H1 (cell line): ENCODE data around the gene IGFBP6. TPM values are rescaled to one million over a fixed set of nuclear protein-coding genes. Genes with fewer than 3 reads are reported as not detected.
A peak's percentile ranks its signal among the peaks of the same experiment; 100 is the strongest.

Source experiments
- CTCF ChIA-PET: fragments of 300-600 bp; sonication (Branson Sonifier 250); formaldehyde crosslinking; loops from one replicate; lab custom pipeline; 2021; ENCODE audit not compliant: partially characterized antibody; lab: Charles Lee
- POLR2A ChIA-PET: fragments of 300-600 bp; sonication (Branson Sonifier 250); formaldehyde crosslinking; loops from one replicate; lab custom pipeline; 2021; ENCODE audit warnings: inconsistent platforms; ENCODE audit not compliant: partially characterized antibody; lab: Charles Lee
- DNase-seq, 2 experiments: peaks; one replicate each; pipeline versions ENCODE4 v3.0.0 to v3.0.0-alpha.2; 2010 to 2022; ENCODE audit warnings: low spot score in 2 of 2, low read depth in 1 of 2, mixed read lengths in 1 of 2
- FAIRE-seq: peaks from 2 replicates; lab custom pipeline; 2011; peaks lifted over from hg19 to GRCh38; lab: Jason Lieb, UNC
- H2AFZ ChIP-seq: 2 replicates; pipeline ENCODE4 v1.8.1; 2012; ENCODE audit warnings: low read length, inconsistent platforms
- H2AK5ac ChIP-seq: 2 replicates; pipeline ENCODE4 v1.6.1; 2013; ENCODE audit warnings: low read depth, low read length
- H2BK120ac ChIP-seq: replicated peaks from 2 replicates; pipeline ENCODE3; 2013; ENCODE audit warnings: low read depth, low read length, inconsistent platforms
- H2BK12ac ChIP-seq: 2 replicates; pipeline ENCODE4 v1.6.1; 2013; ENCODE audit warnings: low read depth, low read length
- H2BK15ac ChIP-seq: 2 replicates; pipeline ENCODE4 v1.6.1; 2013; ENCODE audit warnings: low read length
- H2BK20ac ChIP-seq: 2 replicates; pipeline ENCODE4 v1.6.1; 2013; ENCODE audit warnings: low read length
- H2BK5ac ChIP-seq: 2 replicates; pipeline ENCODE4 v1.6.1; 2013; ENCODE audit warnings: low read depth, low read length
- H3K14ac ChIP-seq: 2 replicates; pipeline ENCODE4 v1.6.1; 2013; ENCODE audit warnings: inconsistent platforms; ENCODE audit not compliant: insufficient read length
- H3K18ac ChIP-seq: 2 replicates; pipeline ENCODE4 v1.6.1; 2013; ENCODE audit warnings: low read length; ENCODE audit errors: extremely low read depth
- H3K23ac ChIP-seq: 2 replicates; pipeline ENCODE4 v1.6.1; 2013; ENCODE audit warnings: inconsistent platforms; ENCODE audit not compliant: insufficient read length
- H3K23me2 ChIP-seq: 2 replicates; pipeline ENCODE4 v1.6.1; 2013; ENCODE audit warnings: low read depth, low read length
- H3K27ac ChIP-seq: 2 replicates; pipeline ENCODE4 v1.6.1; 2011; ENCODE audit warnings: low read depth, low read length, inconsistent platforms
- H3K27me3 ChIP-seq, 4 experiments: replicated peaks in 1 of 4; 1 replicate in 1 of 4; 2 replicates in 3 of 4; pipeline versions ENCODE4 v1.6.1 to v1.8.1; 2011 to 2013; ENCODE audit warnings: low read length in 3 of 4, mild to moderate bottlenecking in 3 of 4, inconsistent platforms in 2 of 4, mixed read lengths in 2 of 4, moderate library complexity in 1 of 4; ENCODE audit not compliant: control insufficient read depth in 3 of 4, insufficient read depth in 3 of 4; ENCODE audit errors: extremely low read depth in 1 of 4
- H3K36me3 ChIP-seq, 4 experiments: 2 replicates each; pipeline versions ENCODE4 v1.6.1 to v1.8.1; 2011 to 2013; ENCODE audit warnings: mild to moderate bottlenecking in 4 of 4, low read length in 3 of 4, moderate library complexity in 2 of 4, control low read depth in 1 of 4, inconsistent platforms in 1 of 4; ENCODE audit not compliant: insufficient read depth in 4 of 4, control insufficient read depth in 2 of 4
- H3K4ac ChIP-seq: replicated peaks from 2 replicates; pipeline ENCODE3; 2013; ENCODE audit warnings: low read length, low read depth, mixed read lengths, inconsistent platforms; ENCODE audit not compliant: insufficient read length
- H3K4me1 ChIP-seq, 4 experiments: replicated peaks in 1 of 4; 1 replicate in 1 of 4; 2 replicates in 3 of 4; pipeline versions ENCODE4 v1.6.1 to v1.8.1; 2011 to 2013; ENCODE audit warnings: low read length in 3 of 4, inconsistent platforms in 2 of 4, mixed read lengths in 1 of 4; ENCODE audit not compliant: insufficient read depth in 4 of 4, control insufficient read depth in 3 of 4
- H3K4me2 ChIP-seq, 2 experiments: 2 replicates each; pipeline versions ENCODE4 v1.6.1 to v1.8.1; 2011 to 2013; ENCODE audit warnings: low read depth in 2 of 2, low read length in 2 of 2, control low read depth in 1 of 2, inconsistent platforms in 1 of 2, mild to moderate bottlenecking in 1 of 2; ENCODE audit not compliant: insufficient read depth in 1 of 2
- H3K4me3 ChIP-seq, 4 experiments: fragments of 200-600, 300-600 bp in 1 of 4; sonication (generic), shearing (Covaris generic), sonication (Bioruptor Twin) in 1 of 4; 2 replicates each; pipeline versions ENCODE4 v1.5.1 to v1.8.1; 2011 to 2016; ENCODE audit warnings: low read length in 4 of 4, low read depth in 3 of 4, control low read depth in 2 of 4, inconsistent platforms in 2 of 4, mild to moderate bottlenecking in 2 of 4, mixed read lengths in 1 of 4, moderate library complexity in 1 of 4; ENCODE audit not compliant: insufficient read depth in 2 of 4; ENCODE audit errors: extremely low read depth in 1 of 4
- H3K56ac ChIP-seq: replicated peaks from 2 replicates; pipeline ENCODE3; 2013; ENCODE audit warnings: low read depth, mild to moderate bottlenecking, mixed read lengths, low read length, inconsistent platforms; ENCODE audit not compliant: insufficient read length
- H3K79me1 ChIP-seq: 2 replicates; pipeline ENCODE4 v1.6.1; 2013; ENCODE audit warnings: low read depth, low read length, control low read depth
- H3K79me2 ChIP-seq, 2 experiments: 2 replicates each; pipeline versions ENCODE4 v1.6.1 to v1.8.1; 2012 to 2013; ENCODE audit warnings: low read length in 2 of 2, mild to moderate bottlenecking in 2 of 2, inconsistent platforms in 1 of 2; ENCODE audit not compliant: insufficient read depth in 2 of 2, control insufficient read depth in 1 of 2
- H3K9ac ChIP-seq, 4 experiments: replicated peaks in 1 of 4; 1 replicate in 1 of 4; 2 replicates in 3 of 4; pipeline versions ENCODE4 v1.6.1 to v1.8.1; 2011 to 2013; ENCODE audit warnings: low read depth in 3 of 4, low read length in 3 of 4, control low read depth in 2 of 4, mild to moderate bottlenecking in 2 of 4, moderate library complexity in 2 of 4, inconsistent platforms in 1 of 4; ENCODE audit errors: extremely low read depth in 1 of 4
- H3K9me3 ChIP-seq, 2 experiments: 2 replicates each; pipeline versions ENCODE4 v1.6.1 to v1.8.1; 2012 to 2013; ENCODE audit warnings: mild to moderate bottlenecking in 2 of 2, moderate library complexity in 2 of 2, control low read depth in 1 of 2, inconsistent platforms in 1 of 2, low read depth in 1 of 2, low read length in 1 of 2, mixed read lengths in 1 of 2; ENCODE audit not compliant: insufficient read depth in 2 of 2
- H4K20me1 ChIP-seq, 2 experiments: replicated peaks in 1 of 2; 2 replicates each; pipeline versions ENCODE3 to v1.8.1; 2011 to 2013; ENCODE audit warnings: inconsistent platforms in 2 of 2, low read length in 2 of 2, mild to moderate bottlenecking in 1 of 2; ENCODE audit not compliant: insufficient read depth in 2 of 2, control insufficient read depth in 1 of 2
- H4K5ac ChIP-seq: 2 replicates; pipeline ENCODE4 v1.6.1; 2013; ENCODE audit warnings: low read length, low read depth, mixed read lengths, inconsistent platforms; ENCODE audit not compliant: insufficient read length
- H4K8ac ChIP-seq: 2 replicates; pipeline ENCODE4 v1.8.0; 2013; ENCODE audit warnings: mild to moderate bottlenecking, moderate library complexity, low read length, inconsistent platforms; ENCODE audit not compliant: insufficient read depth; ENCODE audit errors: extremely low read depth
- H4K91ac ChIP-seq: replicated peaks from 2 replicates; pipeline ENCODE3; 2013; ENCODE audit warnings: low read length, mixed read lengths, inconsistent platforms; ENCODE audit not compliant: insufficient read length
- BACH1 ChIP-seq: IDR thresholded peaks from 2 replicates; pipeline ENCODE4 v1.6.1; 2012; ENCODE audit warnings: low read length, improper control_type of control experiment
- CEBPB ChIP-seq: IDR thresholded peaks from 2 replicates; pipeline ENCODE4 v1.6.1; 2012; ENCODE audit warnings: low read depth, low read length
- CHD2 ChIP-seq: IDR thresholded peaks from 2 replicates; pipeline ENCODE4 v1.6.1; 2012; ENCODE audit warnings: low read length, improper control_type of control experiment
- FOSL1 ChIP-seq: IDR thresholded peaks from 2 replicates; pipeline ENCODE4 v1.6.1; 2011; ENCODE audit warnings: mild to moderate bottlenecking, low read depth, low read length, moderate library complexity; ENCODE audit not compliant: insufficient read depth
- HDAC6 ChIP-seq: IDR thresholded peaks from one replicate; pipeline ENCODE4 v1.7.1; 2012; ENCODE audit warnings: low read depth, mild to moderate bottlenecking, inconsistent platforms, low read length, moderate library complexity
- KDM1A ChIP-seq: fragments of 200-600, 300-600 bp; sonication (generic); IDR thresholded peaks from 2 replicates; pipeline ENCODE4 v1.7.1; 2016; ENCODE audit warnings: mild to moderate bottlenecking, low read length, borderline replicate concordance
- KDM4A ChIP-seq: IDR thresholded peaks from one replicate; pipeline ENCODE4 v1.7.1; 2012; ENCODE audit warnings: low read depth, mild to moderate bottlenecking, moderate library complexity, low read length, inconsistent platforms; ENCODE audit not compliant: severe bottlenecking
- PHF8 ChIP-seq: fragments of 200-600 bp; sonication (generic); conservative IDR thresholded peaks from 2 replicates; pipeline ENCODE4 v1.7.1; 2012; ENCODE audit warnings: low read depth, mild to moderate bottlenecking, inconsistent platforms, low read length, moderate library complexity
- SIRT6 ChIP-seq: IDR thresholded peaks from one replicate; pipeline ENCODE4 v1.7.1; 2012; ENCODE audit warnings: low read length, inconsistent platforms
- SP1 ChIP-seq: IDR thresholded peaks from 2 replicates; pipeline ENCODE4 v1.6.1; 2011; ENCODE audit warnings: low read depth, low read length
- SP4 ChIP-seq: IDR thresholded peaks from 2 replicates; pipeline ENCODE4 v1.6.1; 2012; ENCODE audit warnings: low read length, inconsistent platforms
- TAF1 ChIP-seq: IDR thresholded peaks from 2 replicates; pipeline ENCODE4 v1.6.1; 2011; ENCODE audit warnings: mild to moderate bottlenecking, low read depth, low read length
- WGBS, 2 experiments: shearing (Covaris generic) in 1 of 2; methylation state at CpG; one replicate each; pipeline versions ENCODE4 v1.1.6 to v1.1.7; 2013 to 2015; ENCODE audit warnings: low lambda C conversion rate in 2 of 2, mixed read lengths in 2 of 2, inconsistent platforms in 1 of 2, low coverage in 1 of 2, missing lambda C conversion rate in 1 of 2; ENCODE audit not compliant: insufficient replicate concordance in 2 of 2, insufficient coverage in 1 of 2, insufficient read length in 1 of 2; ENCODE audit errors: extremely low coverage in 1 of 2, missing lambda C conversion rate in 1 of 2; 5-methylcytosine and 5-hydroxymethylcytosine counted together
- polyA plus RNA-seq, 7 experiments: library from polyadenylated mRNA; depleted of rRNA in 3 of 7; stranded (reverse) in 5 of 7; unstranded in 2 of 7; fragments of >200 nt in 5 of 7; fragments of 200-250 nt in 2 of 7; gene quantifications; 1 replicate in 5 of 7; 2 replicates in 1 of 7; 4 replicates in 1 of 7; pipeline versions ENCODE4 v1.2.1 to v1.2.3, GENCODE V29; 2011 to 2013; ENCODE audit warnings: missing spikeins in 2 of 7, mixed read lengths in 2 of 7
- total RNA-seq: library from RNA; stranded (reverse); fragmentation: NEBNext Ultra II Directional; extraction: Animal tissue kit (Norgen Biotek cat#: 25700); gene quantifications from 2 replicates; pipeline ENCODE4 v1.2.1, GENCODE V29; 2021

The IGFBP6 gene
- total and polyA plus RNA-seq, 2 of the 8 experiments (the other 6 are each of a cell fraction or from before 2014, with no cell fraction given): 13.7 to 14.7 TPM

DNA sequence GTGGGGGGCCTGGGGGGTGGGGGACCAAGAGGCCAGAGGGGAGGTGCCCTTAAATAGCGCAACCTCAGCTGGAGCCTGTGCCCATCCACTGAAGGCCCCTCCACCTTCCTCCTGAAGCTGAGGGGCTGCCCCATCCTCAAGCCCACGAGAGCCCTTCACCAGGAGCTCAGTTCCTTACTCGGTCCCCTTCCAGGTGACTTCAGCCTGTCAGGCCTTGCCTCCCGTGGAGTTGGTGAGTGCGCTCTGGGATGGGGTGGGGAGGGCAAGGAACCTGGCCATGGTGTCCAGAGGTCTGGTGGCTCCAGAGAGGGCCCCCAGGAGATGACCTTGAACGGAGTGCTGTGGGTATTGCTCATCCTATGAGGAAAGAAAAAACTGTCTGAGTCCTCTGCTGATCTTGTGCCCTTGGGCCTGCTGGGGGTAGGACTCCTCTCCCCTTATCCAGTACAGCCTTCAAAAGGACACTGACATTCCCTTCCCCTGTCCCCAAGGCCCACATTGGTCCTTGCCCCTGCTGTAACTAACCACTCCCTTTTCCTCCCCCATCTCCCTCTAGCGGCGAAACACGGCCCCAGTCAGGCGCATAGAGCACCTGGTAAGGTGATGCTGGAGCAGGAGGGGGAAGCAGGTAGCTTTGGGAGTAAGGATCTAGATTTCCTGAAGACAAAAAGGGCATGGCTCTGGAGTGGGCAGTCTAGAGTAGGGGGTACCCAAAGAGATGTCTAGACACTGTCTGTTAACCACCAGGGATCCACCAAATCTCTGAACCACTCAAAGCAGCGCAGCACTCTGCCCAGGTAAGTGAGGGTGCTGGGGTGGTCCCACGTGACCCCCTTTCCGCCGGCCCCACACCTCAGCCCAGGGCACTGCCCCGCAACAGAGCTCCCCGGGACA, 44.0 kb upstream of the IGFBP6 start:
- Histone ChIP-seq H3K36me3 (peaks cover 0 to 5% (median 0%) of the 10 kb centered on the region in 4 experiments; a peak in 1 of 8 replicates), H2AFZ (no peak overlapping the region)
- TF ChIP-seq SIRT6 (no peak), SP4 (no peak), HDAC6 (no peak), BACH1 (no peak), CHD2 (no peak), TAF1 (no peak), FOSL1 (no peak), SP1 (no peak), KDM4A (no peak), PHF8 (no peak), KDM1A (no peak), CEBPB (no peak)

More for the DNA sequence above, 44.0 kb upstream of the IGFBP6 start:
- no peak overlapping the region for H4K91ac ChIP-seq
- H2BK120ac ChIP-seq: no peak overlapping the region
- peaks cover 0 to 11% (median 3%) of the 10 kb centered on the region in 4 experiments; a peak in 4 of 7 replicates for H3K27me3 ChIP-seq
- peak in 1 of 2 experiments; percentile 91 for DNase-seq
- 0 out of 2 replicates have a peak overlapping the region, but pooled peaks have one; percentile 67 for H2BK15ac ChIP-seq
- H3K18ac ChIP-seq: no peak overlapping the region
- H3K9ac ChIP-seq: peak overlapping the region in 2 of 4 experiments; percentile 65 to 70; a peak in 2 of 7 replicates
- peaks cover 15% of the 10 kb centered on the region for H3K23me2 ChIP-seq
- H3K79me2 ChIP-seq: no peaks in the 10 kb centered on the region
- H3K56ac ChIP-seq: no peak overlapping the region
- peak overlapping the region; percentile 20; the same call in 1 of the 2 replicates for H2BK12ac ChIP-seq
- POLR2A ChIA-PET: interaction anchor here (0.8 to 35.6 kb wide), 13 partner anchors 10 to 166 kb away, joined by 3 to 711 read pairs (median 3); partner anchors contain the start of genes EIF4B, IGFBP6, KRT8 and ZNF740
- no peak overlapping the region for H2BK20ac ChIP-seq
- H3K4ac ChIP-seq: no peak overlapping the region
- H2BK5ac ChIP-seq: peak overlapping the region; percentile 92; the same call in 1 of the 2 replicates
- WGBS, 2 experiments: 36% methylated on average over 11 of the region's 16 CpGs; no CpG with 5 or more reads in 1 of the 2 experiments
- peak overlapping the region; percentile 75; the same call in 1 of the 2 replicates for H3K27ac ChIP-seq
- peak; percentile 55 for FAIRE-seq
- peaks cover 12 to 38% (median 29%) of the 10 kb centered on the region in 4 experiments for H3K4me1 ChIP-seq
- H3K4me2 ChIP-seq: peak overlapping the region; percentile 64 to 78
- H4K5ac ChIP-seq: no peak overlapping the region
- CTCF ChIA-PET: interaction anchor here (0.6 to 15.7 kb wide), 34 partner anchors 9 to 651 kb away, joined by 3 to 258 read pairs (median 4); partner anchors contain the start of genes IGFBP6 and SOAT2
- H3K14ac ChIP-seq: no peak overlapping the region
- H4K20me1 ChIP-seq: peaks cover 12 to 18% of the 10 kb centered on the region in 2 experiments
- H3K79me1 ChIP-seq: peaks cover 10% of the 10 kb centered on the region; the same call in 1 of the 2 replicates
- H3K23ac ChIP-seq: no peak overlapping the region
- H3K9me3 ChIP-seq: no peaks in the 10 kb centered on the region
- H2AK5ac ChIP-seq: no peak overlapping the region; the same call in 1 of the 2 replicates
- peak overlapping the region; percentile 82 to 86 (median 84) for H3K4me3 ChIP-seq
- H4K8ac ChIP-seq: no peak overlapping the region
